IMR-90 (cell line): ENCODE results near the gene ZNF407. TPM values are rescaled to one million over a fixed set of nuclear protein-coding genes. Genes with fewer than 3 reads are reported as not detected.

ENCODE experiments used
- ATAC-seq: fragments of 200-7000 bp; cut with Tn5 transposase; 2 replicates; pipeline ENCODE4 v1.9.1; 2020; ENCODE audit warnings: low read depth, mild to moderate bottlenecking, moderate library complexity
- BruUV-seq: library from RNA; stranded (reverse); fragments of 400-500 nt; replicated peaks from 2 replicates; lab custom pipeline; 2021; lab: Mats Ljungman, UMichigan
- CTCF ChIA-PET: fragments of 300-600 bp; formaldehyde crosslinking; extraction: SDS; loops from one replicate; lab custom pipeline; 2021; ENCODE audit warnings: antibody characterized with exemption; lab: Yijun Ruan, JAX
- POLR2A ChIA-PET: fragments of 300-600 bp; sonication (Branson Sonifier 250); formaldehyde crosslinking; loops from one replicate; lab custom pipeline; 2022; ENCODE audit warnings: antibody characterized with exemption; ENCODE audit not compliant: unreplicated experiment; lab: Charles Lee
- DNase-seq: peaks from one replicate; pipeline ENCODE4 v3.0.0; 2013
- H2AFZ ChIP-seq: replicated peaks from 2 replicates; pipeline ENCODE3; 2013; ENCODE audit warnings: low read length, mild to moderate bottlenecking; ENCODE audit not compliant: poor library complexity
- H2AK5ac ChIP-seq: 2 replicates; pipeline ENCODE4 v1.6.1; 2013; ENCODE audit warnings: low read depth, low read length, inconsistent platforms
- H2AK9ac ChIP-seq: replicated peaks from 2 replicates; pipeline ENCODE3; 2013; ENCODE audit warnings: mild to moderate bottlenecking, low read depth, low read length, moderate library complexity; ENCODE audit not compliant: poor library complexity
- H2BK120ac ChIP-seq: 2 replicates; pipeline ENCODE4 v1.6.1; 2013; ENCODE audit warnings: low read depth, low read length, inconsistent platforms
- H2BK15ac ChIP-seq: 3 replicates; pipeline ENCODE4 v1.6.1; 2013; ENCODE audit warnings: low read depth, low read length, inconsistent platforms
- H2BK20ac ChIP-seq: 2 replicates; pipeline ENCODE4 v1.6.1; 2013; ENCODE audit warnings: low read depth, mild to moderate bottlenecking, inconsistent platforms, low read length, moderate library complexity
- H2BK5ac ChIP-seq: 2 replicates; pipeline ENCODE4 v1.6.1; 2013; ENCODE audit warnings: mild to moderate bottlenecking, low read depth, low read length, inconsistent platforms; ENCODE audit not compliant: poor library complexity, severe bottlenecking
- H3K14ac ChIP-seq: replicated peaks from 2 replicates; pipeline ENCODE4 v1.6.1; 2013; ENCODE audit warnings: low read depth, low read length, inconsistent platforms
- H3K18ac ChIP-seq: 2 replicates; pipeline ENCODE4 v1.6.1; 2013; ENCODE audit warnings: low read depth, low read length, control low read depth
- H3K23ac ChIP-seq: 2 replicates; pipeline ENCODE4 v1.6.1; 2013; ENCODE audit warnings: low read depth, low read length, inconsistent platforms
- H3K27ac ChIP-seq: 2 replicates; pipeline ENCODE4 v1.5.1; 2013; ENCODE audit warnings: mild to moderate bottlenecking, control low read depth, low read length; ENCODE audit not compliant: insufficient read depth
- H3K27me3 ChIP-seq: 2 replicates; pipeline ENCODE4 v1.6.1; 2013; ENCODE audit warnings: low read length; ENCODE audit not compliant: control insufficient read depth, insufficient read depth
- H3K36me3 ChIP-seq: 2 replicates; pipeline ENCODE4 v1.6.1; 2013; ENCODE audit warnings: low read length, mixed read lengths; ENCODE audit not compliant: control insufficient read depth, insufficient read depth
- H3K4ac ChIP-seq: 2 replicates; pipeline ENCODE4 v1.6.1; 2013; ENCODE audit warnings: low read depth, low read length, inconsistent platforms
- H3K4me1 ChIP-seq: 2 replicates; pipeline ENCODE4 v1.6.1; 2013; ENCODE audit warnings: low read length, mixed read lengths; ENCODE audit not compliant: control insufficient read depth, insufficient read depth
- H3K4me2 ChIP-seq: 2 replicates; pipeline ENCODE4 v1.6.1; 2013; ENCODE audit warnings: low read depth, mild to moderate bottlenecking, control low read depth, low read length, moderate library complexity
- H3K4me3 ChIP-seq: 2 replicates; pipeline ENCODE4 v1.5.1; 2013; ENCODE audit warnings: low read depth, mild to moderate bottlenecking, control low read depth, low read length, moderate library complexity; ENCODE audit not compliant: insufficient read depth
- H3K56ac ChIP-seq: 2 replicates; pipeline ENCODE4 v1.6.1; 2013; ENCODE audit warnings: low read length, inconsistent platforms; ENCODE audit not compliant: insufficient read depth; ENCODE audit errors: extremely low read depth
- H3K79me1 ChIP-seq, 2 experiments: 2 replicates each; pipeline ENCODE4 v1.6.1; 2013; ENCODE audit warnings: low read length in 2 of 2, inconsistent platforms in 1 of 2, low read depth in 1 of 2
- H3K9ac ChIP-seq: 2 replicates; pipeline ENCODE4 v1.6.1; 2013; ENCODE audit warnings: low read depth, low read length, control low read depth
- H3K9me1 ChIP-seq: 2 replicates; pipeline ENCODE4 v1.6.1; 2013; ENCODE audit warnings: low read length, inconsistent platforms; ENCODE audit not compliant: insufficient read depth
- H3K9me3 ChIP-seq: 2 replicates; pipeline ENCODE4 v1.6.1; 2013; ENCODE audit warnings: low read length; ENCODE audit not compliant: control insufficient read depth, insufficient read depth
- H4K20me1 ChIP-seq: 2 replicates; pipeline ENCODE4 v1.6.1; 2013; ENCODE audit warnings: low read length, inconsistent platforms; ENCODE audit not compliant: insufficient read depth
- H4K5ac ChIP-seq: 2 replicates; pipeline ENCODE4 v1.6.1; 2013; ENCODE audit warnings: mild to moderate bottlenecking, low read depth, low read length, control low read depth
- H4K8ac ChIP-seq, 2 experiments: 2 replicates each; pipeline ENCODE4 v1.6.1; 2013; ENCODE audit warnings: low read depth in 2 of 2, low read length in 2 of 2, control low read depth in 1 of 2, inconsistent platforms in 1 of 2
- H4K91ac ChIP-seq: 2 replicates; pipeline ENCODE4 v1.6.1; 2013; ENCODE audit warnings: low read depth, low read length, inconsistent platforms; ENCODE audit not compliant: insufficient read depth
- BHLHE40 ChIP-seq: fragments of 150-350 bp; IDR thresholded peaks from 2 replicates; pipeline ENCODE4 v1.6.1; 2016; ENCODE audit warnings: mild to moderate bottlenecking, low read depth, low read length
- CEBPB ChIP-seq: IDR thresholded peaks from 2 replicates; pipeline ENCODE4 v1.6.1; 2012; ENCODE audit warnings: low read depth, low read length, improper control_type of control experiment
- CHD1 ChIP-seq: IDR thresholded peaks from 2 replicates; pipeline ENCODE4 v1.6.1; 2012; ENCODE audit warnings: low read depth, low read length, improper control_type of control experiment
- FOS ChIP-seq: fragments of 150-350 bp; IDR thresholded peaks from 2 replicates; pipeline ENCODE4 v1.6.1; 2016; ENCODE audit warnings: low read depth, low read length
- MAFK ChIP-seq: IDR thresholded peaks from 2 replicates; pipeline ENCODE4 v1.6.1; 2012; ENCODE audit warnings: low read depth, low read length, improper control_type of control experiment
- MAZ ChIP-seq: IDR thresholded peaks from 2 replicates; pipeline ENCODE4 v1.6.1; 2012; ENCODE audit warnings: low read depth, mild to moderate bottlenecking, low read length, improper control_type of control experiment, moderate library complexity, borderline replicate concordance
- NFE2L2 ChIP-seq: fragments of 150-350 bp; IDR thresholded peaks from 2 replicates; pipeline ENCODE4 v1.6.1; 2016; ENCODE audit warnings: low read depth, mild to moderate bottlenecking, low read length
- POLR2A ChIP-seq: IDR thresholded peaks from 2 replicates; pipeline ENCODE4 v1.6.1; 2012; ENCODE audit warnings: mild to moderate bottlenecking, low read depth, low read length
- RAD21 ChIP-seq: IDR thresholded peaks from 2 replicates; pipeline ENCODE4 v1.6.1; 2012; ENCODE audit warnings: low read length, improper control_type of control experiment
- RFX5 ChIP-seq: IDR thresholded peaks from 2 replicates; pipeline ENCODE4 v1.8.0; 2012; ENCODE audit warnings: low read depth, mild to moderate bottlenecking, low read length, moderate library complexity
- SMC3 ChIP-seq: fragments of 150-350 bp; IDR thresholded peaks from 2 replicates; pipeline ENCODE4 v1.6.1; 2016; ENCODE audit warnings: low read depth, mild to moderate bottlenecking, antibody characterized with exemption, low read length, moderate library complexity
- WGBS, 2 experiments: methylation state at CpG; one replicate each; pipeline versions ENCODE4 v1.1.5 to v1.1.7; 2013; ENCODE audit warnings: missing lambda C conversion rate in 2 of 2; ENCODE audit not compliant: insufficient read length in 1 of 2; ENCODE audit errors: extremely low coverage in 2 of 2; 5-methylcytosine and 5-hydroxymethylcytosine counted together
- dilution Hi-C: fragments of 300-500 bp; cut with HindIII; formaldehyde crosslinking; loops from one replicate; pipeline ENCODE4 v1.14.3; 2018; ENCODE audit warnings: low sequenced_read_pairs; ENCODE audit not compliant: unreplicated experiment
- in situ Hi-C: fragments of 300-500 bp; cut with MboI; formaldehyde crosslinking; loops from 3 replicates; pipeline ENCODE4 v1.14.3; 2019; ENCODE audit warnings: low sequenced_read_pairs, inconsistent platforms, mixed read lengths
- intact Hi-C: fragments of 100-400 bp; cut with micrococcal nuclease; formaldehyde crosslinking; loops from 2 replicates; pipeline ENCODE4 v1.10.0; 2022
- polyA plus RNA-seq, 3 experiments: library from polyadenylated mRNA; depleted of rRNA; stranded (reverse); fragments of >200 nt; gene quantifications; 2 replicates each; pipeline ENCODE4 v1.2.3, GENCODE V29; 2012; ENCODE audit warnings: low replicate concordance in 1 of 3
- total RNA-seq: library from RNA; depleted of rRNA; stranded (reverse); fragments of >200 nt; gene quantifications from 2 replicates; pipeline ENCODE4 v1.2.3, GENCODE V29; 2012
- TF ChIP-seq, protein P1 (sequence below): fragments of 150-350 bp; IDR thresholded peaks from 2 replicates; pipeline ENCODE4 v1.6.1; 2016; ENCODE audit warnings: low read depth, mild to moderate bottlenecking, low read length, moderate library complexity, borderline replicate concordance
- TF ChIP-seq, protein P2 (sequence below): conservative IDR thresholded peaks from 2 replicates; pipeline ENCODE4 v1.5.1; 2012; ENCODE audit warnings: mild to moderate bottlenecking, low read depth, low read length, improper control_type of control experiment
- TF ChIP-seq, protein P3 (sequence below): fragments of 150-350 bp; IDR thresholded peaks from 2 replicates; pipeline ENCODE4 v1.6.1; 2017; ENCODE audit warnings: mild to moderate bottlenecking, antibody characterized with exemption, low read length, low read depth

The ZNF407 gene
- total and polyA plus RNA-seq, 2 of the 4 experiments (the other 2 are of a cell fraction), result 3.1 to 20.1 TPM

DNA sequence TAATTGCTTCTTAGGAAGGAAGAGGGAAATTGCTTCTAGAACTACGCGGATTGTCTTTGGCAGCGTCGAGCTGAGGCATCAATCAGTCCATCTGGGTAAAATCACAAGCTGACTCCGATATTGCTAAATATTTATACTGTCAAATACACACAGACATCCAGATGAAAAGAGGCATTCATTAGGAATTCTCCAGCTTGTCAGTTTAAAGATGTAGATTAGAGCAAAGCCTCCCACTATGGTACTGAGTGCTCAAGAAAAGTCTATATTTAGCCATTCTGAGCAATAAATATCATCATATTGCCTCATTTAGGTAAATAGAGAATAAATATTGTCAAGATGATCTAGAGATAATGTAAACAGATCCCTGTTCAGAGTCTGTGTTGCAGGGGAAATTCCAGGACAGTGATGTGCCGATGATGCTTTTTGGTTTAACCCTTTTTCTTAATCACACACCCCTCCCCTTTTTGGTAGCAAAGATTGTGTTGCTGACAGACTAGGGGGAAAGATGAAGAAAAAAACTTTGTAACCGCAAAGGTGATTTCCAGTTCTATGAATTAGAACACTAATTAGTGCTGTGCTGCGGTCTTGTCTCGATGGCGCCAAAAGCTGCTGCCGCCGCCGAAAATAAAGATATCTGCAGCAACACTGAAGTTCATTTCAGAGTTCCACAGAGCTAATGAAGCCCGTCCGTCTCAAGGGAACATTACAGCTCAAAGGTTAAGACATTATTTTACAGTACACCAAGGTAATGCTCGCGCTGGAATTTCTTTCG, 439.4 kb downstream of the ZNF407 start:
- Histone ChIP-seq H2BK120ac (peak overlapping the region; percentile 45), H3K36me3 (no peaks in the 10 kb centered on the region), H3K27me3 (no peaks in the 10 kb centered on the region), H4K91ac (peak overlapping the region; percentile 31; the same call in 1 of the 2 replicates), H3K4me3 (no peak overlapping the region), H3K79me1 (no peaks in the 10 kb centered on the region), H4K20me1 (no peaks in the 10 kb centered on the region), H2AK5ac (peak overlapping the region; percentile 6; the same call in 1 of the 2 replicates), H2AFZ (no peak overlapping the region), H3K27ac (no peak overlapping the region), H4K8ac (peak overlapping the region in 1 of 2 experiments; percentile 31; a peak in 1 of 4 replicates), H3K18ac (peak overlapping the region; percentile 31), H2BK15ac (0 out of 3 replicates have a peak overlapping the region, but pooled peaks have one; percentile 0), H3K4me2 (peak overlapping the region; percentile 63), H3K56ac (no peak overlapping the region), H3K9me3 (no peaks in the 10 kb centered on the region), H2AK9ac (no peak overlapping the region), H3K4ac (peak overlapping the region; percentile 53; the same call in 1 of the 2 replicates), H4K5ac (peak overlapping the region; percentile 9; the same call in 1 of the 2 replicates), H3K14ac (peak overlapping the region; percentile 24; the same call in 1 of the 2 replicates), H3K23ac (no peak overlapping the region), H3K4me1 (peaks cover 7% of the 10 kb centered on the region), H2BK20ac (peak overlapping the region; percentile 72; the same call in 1 of the 2 replicates), H3K9ac (no peak overlapping the region), H3K9me1 (peaks cover 7% of the 10 kb centered on the region; the same call in 1 of the 2 replicates), H2BK5ac (no peak overlapping the region)
- WGBS, 2 experiments, result 34% methylated on average over 6 of the region's 18 CpGs; no CpG with 5 or more reads in 1 of the 2 experiments
- DNase-seq (peak; percentile 86), ATAC-seq (peak; percentile 74)
- dilution Hi-C loops, result no loop called here
- intact Hi-C loops, result no loop called here
- in situ Hi-C loops, result no loop called here
- ChIA-PET CTCF (interaction anchor here (1.0 kb wide), 1 partner anchor 12 kb away, joined by 4 read pairs; no protein-coding TSS in a partner anchor), POLR2A (no interaction called here)
- no TSS peak for BruUV-seq
- no peak for TF ChIP-seq MAZ
- TF ChIP-seq, protein P1, sequence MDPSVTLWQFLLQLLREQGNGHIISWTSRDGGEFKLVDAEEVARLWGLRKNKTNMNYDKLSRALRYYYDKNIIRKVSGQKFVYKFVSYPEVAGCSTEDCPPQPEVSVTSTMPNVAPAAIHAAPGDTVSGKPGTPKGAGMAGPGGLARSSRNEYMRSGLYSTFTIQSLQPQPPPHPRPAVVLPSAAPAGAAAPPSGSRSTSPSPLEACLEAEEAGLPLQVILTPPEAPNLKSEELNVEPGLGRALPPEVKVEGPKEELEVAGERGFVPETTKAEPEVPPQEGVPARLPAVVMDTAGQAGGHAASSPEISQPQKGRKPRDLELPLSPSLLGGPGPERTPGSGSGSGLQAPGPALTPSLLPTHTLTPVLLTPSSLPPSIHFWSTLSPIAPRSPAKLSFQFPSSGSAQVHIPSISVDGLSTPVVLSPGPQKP, result no peak
- TF ChIP-seq, protein P2, sequence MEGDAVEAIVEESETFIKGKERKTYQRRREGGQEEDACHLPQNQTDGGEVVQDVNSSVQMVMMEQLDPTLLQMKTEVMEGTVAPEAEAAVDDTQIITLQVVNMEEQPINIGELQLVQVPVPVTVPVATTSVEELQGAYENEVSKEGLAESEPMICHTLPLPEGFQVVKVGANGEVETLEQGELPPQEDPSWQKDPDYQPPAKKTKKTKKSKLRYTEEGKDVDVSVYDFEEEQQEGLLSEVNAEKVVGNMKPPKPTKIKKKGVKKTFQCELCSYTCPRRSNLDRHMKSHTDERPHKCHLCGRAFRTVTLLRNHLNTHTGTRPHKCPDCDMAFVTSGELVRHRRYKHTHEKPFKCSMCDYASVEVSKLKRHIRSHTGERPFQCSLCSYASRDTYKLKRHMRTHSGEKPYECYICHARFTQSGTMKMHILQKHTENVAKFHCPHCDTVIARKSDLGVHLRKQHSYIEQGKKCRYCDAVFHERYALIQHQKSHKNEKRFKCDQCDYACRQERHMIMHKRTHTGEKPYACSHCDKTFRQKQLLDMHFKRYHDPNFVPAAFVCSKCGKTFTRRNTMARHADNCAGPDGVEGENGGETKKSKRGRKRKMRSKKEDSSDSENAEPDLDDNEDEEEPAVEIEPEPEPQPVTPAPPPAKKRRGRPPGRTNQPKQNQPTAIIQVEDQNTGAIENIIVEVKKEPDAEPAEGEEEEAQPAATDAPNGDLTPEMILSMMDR, result no peak
- TF ChIP-seq POLR2A, result no peak
- TF ChIP-seq MAFK, result no peak
- TF ChIP-seq CEBPB, result peak; percentile 84
- TF ChIP-seq, protein P3, sequence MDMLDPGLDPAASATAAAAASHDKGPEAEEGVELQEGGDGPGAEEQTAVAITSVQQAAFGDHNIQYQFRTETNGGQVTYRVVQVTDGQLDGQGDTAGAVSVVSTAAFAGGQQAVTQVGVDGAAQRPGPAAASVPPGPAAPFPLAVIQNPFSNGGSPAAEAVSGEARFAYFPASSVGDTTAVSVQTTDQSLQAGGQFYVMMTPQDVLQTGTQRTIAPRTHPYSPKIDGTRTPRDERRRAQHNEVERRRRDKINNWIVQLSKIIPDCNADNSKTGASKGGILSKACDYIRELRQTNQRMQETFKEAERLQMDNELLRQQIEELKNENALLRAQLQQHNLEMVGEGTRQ, result no peak
- no peak; the same call in 1 of the 2 replicates for TF ChIP-seq RAD21
- TF ChIP-seq CHD1, result no peak
- TF ChIP-seq NFE2L2, result no peak
- TF ChIP-seq RFX5, result no peak
- TF ChIP-seq FOS, result peak; percentile 25; the same call in 1 of the 2 replicates
- peak; percentile 15; the same call in 1 of the 2 replicates for TF ChIP-seq BHLHE40
- TF ChIP-seq SMC3, result no peak
